DMS53 (cell line): ENCODE results near the gene STRADB.
"Not testable (repeated sequence)": the region's sequence is repeated elsewhere in the genome, so short reads cannot be mapped to it uniquely, and the experiment has no call there.

Source experiments
- DNase-seq: peaks from one replicate; lab custom pipeline; 2025; lab: John Stamatoyannopoulos, UW

STRADB gene

GRCh38 chr2:201430839-201431238, 20.7 kb upstream of the STRADB start:
- no peak for DNase-seq

- peak; percentile 15 for DNase-seq
Measured at GRCh38 chr2:201432038-201432620, 19.4 kb upstream of the STRADB start.

DNA sequence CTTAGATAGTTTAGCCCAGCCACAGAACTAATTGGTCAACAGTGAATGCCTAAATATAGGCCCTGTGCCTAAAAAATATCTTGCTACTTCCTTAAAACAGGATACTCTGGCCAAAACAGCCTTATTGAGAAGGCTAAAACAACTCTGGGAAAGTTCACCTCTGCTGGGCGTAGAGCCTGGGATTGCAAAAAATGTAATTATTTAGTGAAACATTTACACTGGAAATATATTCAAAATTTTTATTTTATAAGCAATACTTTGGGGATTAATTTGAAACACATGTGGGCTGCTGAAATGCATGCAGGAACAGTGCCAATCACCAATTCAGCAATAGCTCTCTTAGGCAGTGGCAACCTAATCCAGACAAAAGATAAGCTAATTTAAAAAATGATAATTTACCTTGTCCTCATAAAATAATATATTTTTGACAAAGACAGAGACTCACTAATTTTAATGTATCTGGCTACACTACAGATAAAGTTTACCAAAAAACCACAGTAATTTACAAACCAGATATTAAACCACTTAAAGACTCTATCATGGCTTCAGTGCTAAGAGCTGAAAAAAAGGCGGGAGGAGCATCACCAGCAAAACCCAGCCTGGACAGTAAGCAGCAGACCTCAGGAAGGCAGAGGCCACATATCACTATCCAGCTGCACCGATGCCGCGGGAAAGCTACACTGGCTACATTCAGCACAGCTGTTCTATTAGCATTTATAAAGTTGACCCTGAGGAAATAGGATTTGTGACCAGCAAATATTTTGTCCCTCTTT, 18.7 kb upstream of the STRADB start:
- no peak for DNase-seq

DNA sequence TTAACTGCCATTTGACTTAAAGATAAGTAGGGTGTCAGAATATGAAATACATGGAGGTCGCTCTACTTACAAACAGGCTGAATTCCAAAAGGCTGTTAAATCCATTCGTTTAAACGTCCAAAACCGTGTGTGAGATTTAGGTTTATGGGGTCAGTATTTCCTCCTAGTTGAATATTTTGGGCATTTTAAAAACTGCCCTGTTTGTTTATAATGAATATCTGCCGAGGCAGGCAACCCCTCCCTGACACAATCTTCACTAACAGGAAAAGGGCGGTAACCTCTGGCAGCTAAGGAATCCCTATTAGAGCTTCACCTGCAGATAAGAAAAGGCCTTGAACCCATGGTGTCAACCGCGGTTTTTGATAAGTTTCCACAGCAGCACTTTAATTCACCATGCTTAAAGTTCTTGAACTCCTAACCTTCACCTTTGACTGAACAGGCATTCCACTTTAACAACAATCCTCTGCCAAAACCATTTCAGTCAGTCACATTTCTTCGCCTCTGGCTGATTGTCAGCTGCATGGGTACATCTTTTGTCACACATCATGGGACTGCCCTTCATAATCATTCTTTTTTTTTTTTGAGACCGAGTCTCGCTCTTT, 18.0 kb upstream of the STRADB start:
- no peak for DNase-seq

DNA sequence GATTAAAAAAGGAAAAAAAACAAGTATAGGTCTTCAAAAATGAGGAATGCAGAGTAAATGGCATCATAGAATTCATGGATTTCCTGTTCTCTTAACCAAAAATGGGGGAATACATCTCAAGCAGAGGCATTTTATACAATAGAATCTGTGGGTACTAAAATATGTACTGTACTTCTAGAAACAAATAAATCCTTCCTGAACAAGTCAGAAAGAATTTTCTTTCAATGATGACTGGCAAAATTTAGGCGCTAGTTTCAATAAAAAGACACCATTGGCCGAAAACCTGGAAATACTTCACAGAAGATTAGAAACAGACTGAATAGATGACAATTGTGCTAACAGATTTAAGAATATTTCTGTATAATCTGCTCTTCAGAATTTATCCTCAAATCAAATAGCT, 15.4 kb upstream of the STRADB start:
- DNase-seq: no peak

DNA sequence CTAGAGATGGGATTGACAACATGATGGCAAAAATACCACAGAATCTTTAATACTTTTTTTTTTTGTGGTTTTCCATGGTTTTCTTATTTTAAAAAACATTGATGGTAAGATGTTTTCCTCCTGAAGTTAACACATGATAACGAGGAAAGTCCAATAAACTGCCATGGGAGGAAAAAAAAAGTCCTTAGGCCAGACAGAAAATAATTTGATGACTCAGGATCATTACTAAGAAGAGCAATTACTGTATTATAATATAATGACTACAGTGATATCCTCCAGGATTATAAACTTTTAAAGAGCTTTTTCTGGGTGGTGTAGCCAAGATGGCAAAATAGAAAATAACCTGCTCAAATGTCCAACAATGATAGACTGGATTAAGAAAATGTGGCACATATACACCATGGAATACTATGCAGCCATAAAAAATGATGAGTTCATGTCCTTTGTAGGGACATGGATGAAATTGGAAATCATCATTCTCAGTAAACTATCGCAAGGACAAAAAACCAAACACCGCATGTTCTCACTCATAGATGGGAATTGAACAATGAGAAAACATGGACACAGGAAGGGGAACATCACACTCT, 12.1 kb upstream of the STRADB start:
- DNase-seq: not testable (repeated sequence)

DNA sequence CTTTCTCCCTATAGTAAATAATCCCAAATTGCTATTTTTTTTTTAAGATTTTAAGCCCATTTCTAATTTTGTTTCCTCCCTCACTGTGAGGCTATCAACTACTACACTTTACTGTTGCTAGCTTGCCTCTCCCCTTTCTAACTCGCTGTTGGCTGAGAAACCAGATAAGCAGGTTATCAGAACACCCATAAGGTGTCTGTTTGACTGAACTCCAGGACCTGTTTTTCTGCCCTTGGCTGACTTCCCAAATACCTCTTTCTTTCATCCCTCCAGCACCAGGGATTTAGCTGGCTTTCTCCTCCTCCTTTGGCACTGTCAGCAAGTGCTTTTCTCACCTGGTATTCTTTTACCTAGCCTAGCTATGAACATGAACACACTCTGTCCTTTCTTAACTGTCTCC, 11.4 kb upstream of the STRADB start:
- DNase-seq: peak; percentile 95

DNA sequence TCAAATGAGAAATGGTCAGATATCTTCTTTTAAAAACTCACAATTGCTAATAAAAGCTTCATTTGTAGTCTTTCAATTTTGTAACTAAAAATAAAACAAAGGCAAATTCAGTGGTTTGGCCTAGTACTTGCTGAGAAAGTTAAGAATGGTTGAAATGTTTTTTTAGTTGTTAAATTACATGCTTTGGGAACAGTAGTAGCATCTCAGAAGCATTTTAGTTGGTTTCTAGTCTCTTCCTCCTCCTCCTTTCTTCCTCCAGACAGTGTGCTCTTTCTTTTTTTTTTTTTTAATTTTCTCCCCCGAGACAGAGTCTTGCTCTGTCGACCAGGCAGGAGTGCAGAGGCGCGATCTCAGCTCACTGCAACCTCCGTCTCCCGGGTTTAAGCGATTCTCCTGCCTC, 10.1 kb upstream of the STRADB start:
- no peak for DNase-seq

DNA sequence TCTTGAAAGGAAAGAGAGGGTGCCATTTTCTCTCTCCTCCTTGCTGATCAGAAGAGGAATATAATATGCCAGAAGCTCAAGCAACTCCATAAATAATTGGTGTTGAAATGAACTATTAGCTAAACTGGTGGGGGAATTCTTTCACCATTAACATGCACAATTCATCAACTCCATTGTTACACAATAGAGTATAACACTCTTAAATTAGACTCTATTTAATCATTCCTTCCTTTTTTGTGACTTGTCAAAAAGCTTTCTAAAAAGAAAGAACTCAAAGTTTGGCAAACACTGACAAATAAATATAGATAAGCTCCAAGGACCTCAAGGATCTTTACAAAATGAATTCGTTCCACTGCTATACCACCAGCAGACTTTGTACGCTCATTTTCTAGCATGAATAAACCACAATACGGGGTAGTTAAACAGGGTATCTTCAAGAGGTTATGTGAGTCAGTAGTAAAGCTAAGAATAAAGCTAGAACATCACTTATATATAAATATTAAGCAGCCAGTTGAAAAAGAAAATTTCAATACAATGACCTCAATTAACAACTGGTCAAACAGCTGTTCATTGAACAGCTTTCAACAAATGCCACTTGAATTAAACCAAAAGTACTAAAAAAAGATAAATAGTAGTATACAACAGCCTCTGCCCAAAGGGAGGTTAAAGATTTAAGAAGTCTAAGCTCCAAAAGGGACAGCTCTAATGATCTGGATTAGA, 6.6 kb upstream of the STRADB start:
- DNase-seq: no peak

DNA sequence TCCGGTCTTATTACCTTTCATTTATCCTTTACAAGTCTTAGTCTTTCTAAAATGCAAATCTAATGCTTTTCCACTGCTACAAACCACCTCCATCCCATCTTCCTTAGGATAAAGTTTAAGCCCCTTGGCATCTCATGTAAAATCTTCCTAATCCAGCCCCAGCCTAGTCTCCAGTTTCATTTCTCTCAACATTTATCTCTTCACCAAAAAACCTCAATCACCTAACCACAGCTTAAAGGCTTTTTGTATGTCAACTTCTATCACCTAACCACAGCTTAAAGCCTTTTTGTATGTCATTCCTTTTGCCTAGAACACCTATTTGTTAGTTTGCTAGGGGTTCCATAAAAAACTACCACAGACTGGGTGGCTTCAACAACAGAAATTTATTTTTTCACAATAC, 4.5 kb upstream of the STRADB start:
- no peak for DNase-seq

- no peak for DNase-seq
Measured at GRCh38 chr2:201448061-201448460, 3.5 kb upstream of the STRADB start.

DNA sequence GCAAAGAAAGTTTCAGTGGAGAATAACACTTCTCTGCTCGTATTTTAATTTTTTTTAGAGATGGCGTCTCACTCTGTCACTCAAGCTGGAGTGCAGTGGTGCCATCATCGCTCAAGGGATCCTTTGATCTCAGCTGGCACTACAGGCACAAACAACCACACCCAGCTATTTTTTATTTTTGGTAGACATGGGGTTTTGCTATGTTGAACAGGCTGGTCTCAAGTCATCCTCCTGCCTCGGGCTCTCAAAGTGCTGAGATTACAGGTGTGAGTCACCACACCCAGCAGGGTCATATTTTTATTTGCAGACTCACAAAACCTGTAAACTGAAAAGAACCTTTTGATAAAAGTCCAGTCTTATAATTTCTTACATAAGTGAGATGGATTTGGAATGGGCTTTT, 2.8 kb upstream of the STRADB start:
- no peak for DNase-seq

DNA sequence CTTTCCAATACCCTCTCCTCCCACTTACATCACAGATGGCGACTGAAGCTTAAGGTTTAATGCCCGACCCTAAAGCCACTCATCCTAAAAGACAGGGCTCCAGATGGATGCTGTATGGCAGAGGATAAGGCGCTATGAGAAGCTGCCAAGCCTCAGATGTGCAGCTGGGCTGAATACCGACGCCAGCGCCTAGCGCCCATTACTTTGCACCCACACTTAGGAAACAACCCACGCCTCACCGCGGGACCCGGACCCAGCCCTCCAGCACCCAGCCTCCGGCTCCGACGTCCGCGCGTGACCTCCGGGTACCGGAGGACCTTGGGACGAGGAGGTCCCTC, 617 bp upstream of the STRADB start:
- no peak for DNase-seq

DNA sequence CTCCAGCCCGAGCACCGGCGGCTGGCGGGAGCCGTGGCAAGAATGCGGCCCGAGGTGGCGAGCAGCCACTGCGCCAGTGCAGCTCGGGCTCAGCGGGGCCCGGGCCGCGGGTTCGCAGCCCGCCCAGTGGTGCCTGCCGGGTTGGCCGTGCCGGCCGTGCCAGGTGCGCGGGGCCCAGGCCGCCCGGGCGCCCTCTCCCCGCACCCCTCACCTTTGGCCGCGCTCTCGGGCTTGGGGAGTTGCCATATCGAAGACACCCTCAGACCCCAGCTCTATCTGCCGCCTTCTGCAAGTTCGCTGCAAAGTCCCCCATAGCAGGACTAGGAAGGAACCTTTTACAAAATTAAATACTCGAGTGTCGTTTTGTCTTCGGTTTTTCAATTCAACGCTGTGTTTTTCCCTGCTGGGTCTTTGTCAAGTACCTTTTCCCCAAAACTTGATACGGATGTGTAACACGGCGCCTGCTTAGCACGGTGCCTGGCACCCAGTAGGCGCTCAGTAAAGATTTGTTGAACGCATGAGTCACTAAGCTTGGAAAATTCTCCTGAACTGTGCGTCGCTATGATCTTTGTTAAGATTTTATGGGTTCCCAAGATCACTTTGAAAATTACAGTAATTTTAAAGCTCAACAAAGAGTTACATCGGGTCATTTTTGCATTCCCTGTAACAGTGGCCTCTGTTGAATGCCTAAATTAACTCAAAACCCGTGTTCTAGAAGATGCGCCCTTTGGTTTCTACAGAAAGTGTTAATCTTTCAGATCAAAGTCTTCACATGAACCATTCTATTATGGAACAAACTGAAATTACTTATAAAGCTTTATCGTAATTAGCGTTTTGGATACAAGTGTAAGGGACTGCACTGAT, 750 bp downstream of the STRADB start:
- no peak for DNase-seq

GRCh38 chr2:201452922-201453643, 1.5 kb downstream of the STRADB start:
- DNase-seq: no peak

DNA sequence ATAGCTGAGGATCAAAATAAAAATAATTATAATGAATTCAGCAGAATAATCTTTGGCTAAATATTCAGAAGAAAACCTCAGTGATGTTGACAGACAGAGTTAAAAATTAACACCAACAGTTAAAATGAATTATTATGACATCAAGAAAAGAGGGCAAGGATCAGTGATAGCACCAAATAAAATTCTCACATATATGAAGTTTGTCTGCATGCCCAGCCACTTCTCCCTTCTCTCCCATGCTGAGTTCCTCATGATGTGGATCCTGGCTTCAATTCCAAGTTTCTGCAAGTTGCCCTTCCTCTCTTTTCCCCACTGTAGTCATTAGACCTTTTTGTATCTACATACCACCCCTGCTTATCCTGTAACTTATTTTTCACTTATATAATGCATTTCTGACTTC, 6.8 kb downstream of the STRADB start:
- no peak for DNase-seq

DNA sequence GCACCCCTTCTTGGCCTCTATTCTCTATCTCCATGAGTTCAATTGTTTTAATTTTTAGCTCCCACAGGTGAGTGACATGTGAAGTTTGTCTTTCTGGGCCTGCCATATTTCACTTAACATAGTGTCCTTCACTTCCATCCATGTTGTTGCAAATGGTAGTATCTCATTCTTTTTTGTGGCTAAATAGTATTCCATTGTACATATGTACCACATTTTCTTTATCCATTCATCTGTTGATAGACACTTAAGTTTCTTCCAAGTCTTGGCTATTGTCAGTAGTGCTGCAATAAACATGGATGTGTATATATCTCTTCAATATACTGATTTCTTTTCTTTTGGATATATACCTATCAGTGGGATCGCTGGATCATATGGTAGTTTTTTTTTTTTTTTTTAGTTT, 9.0 kb downstream of the STRADB start:
- DNase-seq: no peak

DNA sequence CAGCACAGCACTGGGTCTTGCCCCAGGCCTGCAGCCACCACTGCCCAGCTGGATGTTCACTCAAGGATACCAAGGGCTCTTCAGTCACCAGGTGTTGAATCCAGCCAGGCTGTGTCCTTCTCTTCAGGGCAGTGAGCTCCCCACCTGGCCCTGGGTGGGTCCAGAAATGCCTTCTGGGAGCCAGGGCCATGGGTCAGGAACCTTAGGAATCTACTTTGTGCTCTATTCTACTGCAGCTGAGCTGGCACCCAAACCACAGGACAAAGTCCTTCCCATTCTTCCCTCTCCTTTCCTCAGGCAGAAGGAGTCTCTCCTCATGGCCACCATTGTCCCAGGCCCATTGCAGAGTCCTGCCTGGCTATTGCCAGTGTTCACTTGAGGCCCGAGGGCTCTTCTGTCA, 13.0 kb downstream of the STRADB start:
- no peak for DNase-seq

- DNase-seq: peak; percentile 29
Measured at GRCh38 chr2:201465524-201465971, 14.0 kb downstream of the STRADB start.

DNA sequence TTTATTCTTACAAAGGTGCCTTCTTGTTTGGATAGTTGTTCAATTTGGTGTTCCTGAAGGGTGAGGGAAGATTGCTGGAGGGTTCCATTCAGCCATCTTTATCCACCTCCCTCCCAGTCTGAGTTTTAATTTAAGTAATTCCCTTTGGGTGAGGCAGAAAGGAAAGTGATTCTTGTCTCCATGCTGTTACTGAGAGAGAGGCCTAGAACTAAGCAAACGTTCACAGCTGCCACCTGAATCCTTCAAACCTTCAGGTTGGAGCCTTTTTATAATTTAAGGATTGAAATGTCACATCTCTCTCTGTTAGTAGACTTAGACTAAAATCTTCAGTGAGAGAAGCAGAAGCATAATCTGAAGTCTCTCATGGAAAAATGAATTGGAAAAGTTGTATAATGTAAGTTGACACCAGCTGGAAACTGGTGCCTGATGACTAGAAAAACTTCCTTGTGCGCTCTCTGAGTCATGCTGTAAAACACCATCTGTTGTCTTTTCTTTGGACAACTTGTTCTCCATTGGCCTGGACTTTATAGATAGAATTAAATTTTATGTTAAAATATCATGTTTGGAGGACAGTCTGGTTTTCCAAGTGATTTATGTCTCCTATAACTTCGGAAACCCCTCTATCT, 14.6 kb downstream of the STRADB start:
- DNase-seq: peak; percentile 82
